Right cardiac atrium (tissue), 5 donors: Measurements from ENCODE around the gene USP37. TPM values are rescaled to one million over a fixed set of nuclear protein-coding genes. Genes with fewer than 3 reads are reported as not detected.
A peak's percentile ranks its signal among the peaks of the same experiment; 100 is the strongest.

Experiments
- ATAC-seq, 2 donors: fragments of 200-7000 bp; cut with Tn5 transposase; one replicate each; pipeline versions ENCODE4 v1.8.0 to v1.9.1; 2020; ENCODE audit warnings: moderate library complexity in 2 of 2, mild to moderate bottlenecking in 1 of 2
- DNase-seq, 3 donors: peaks; one replicate each; pipeline ENCODE4 v3.0.0-alpha.2; 2020
- H3K27ac ChIP-seq: one replicate; pipeline ENCODE4 v1.5.1; 2013; ENCODE audit warnings: mild to moderate bottlenecking, low read length, control low read depth, moderate library complexity
- H3K27me3 ChIP-seq: one replicate; pipeline ENCODE4 v1.6.1; 2013; ENCODE audit not compliant: control insufficient read depth, insufficient read depth
- H3K4me1 ChIP-seq: one replicate; pipeline ENCODE4 v1.6.1; 2013; ENCODE audit warnings: low read length; ENCODE audit not compliant: control insufficient read depth, insufficient read depth
- H3K4me3 ChIP-seq: one replicate; pipeline ENCODE4 v1.5.1; 2013; ENCODE audit warnings: low read length, control low read depth
- H3K9me3 ChIP-seq: one replicate; pipeline ENCODE4 v1.6.1; 2013; ENCODE audit warnings: low read length; ENCODE audit not compliant: control insufficient read depth
- WGBS: extraction: QIAGEN DNeasy Blood & Tissue Kit; methylation state at CpG from one replicate; pipeline ENCODE4 v1.1.7; 2013; 5-methylcytosine and 5-hydroxymethylcytosine counted together
- intact Hi-C, 4 donors: fragments of 100-400 bp; cut with DNase I; formaldehyde crosslinking; loops; one replicate each; pipeline versions ENCODE4 v1.11.0 to v1.14.0; 2022 to 2023
- polyA plus RNA-seq: library from polyadenylated mRNA; stranded (reverse); fragments of 200-250 nt; gene quantifications from one replicate; pipeline ENCODE4 v1.2.3, GENCODE V29; 2013
- total RNA-seq, 4 donors: library from RNA; stranded (reverse); fragmentation: NEBNext Ultra II Directional; extraction: Animal tissue kit (Norgen Biotek cat#: 25700); gene quantifications; one replicate each; pipeline ENCODE4 v1.2.1, GENCODE V29; 2021
- donor health status: healthy with polysubstance abuse.
- donor health status: DM: no; HTN: yes; CAD: no.
- donor health status: DM: no; HTN: no; CAD: no.
- donor health status: DM: no; HTN: yes; CAD: no; lungs with severe emphysema.
- donor health status: DM: yes; HTN: yes; CAD: no.

Gene USP37
- total and polyA plus RNA-seq, 5 donors = 1.7 to 9.9 (median 6.8) TPM

GRCh38 chr2:218516614-218517013 is 51.5 kb downstream of the USP37 start:
- H3K4me1 ChIP-seq = no peaks in the 10 kb centered on the region
- 93% methylated on average over 1 of the region's 1 CpG for WGBS
- H3K4me3 ChIP-seq = no peak overlapping the region

GRCh38 chr2:218513676-218514075 is 54.5 kb downstream of the USP37 start:
- intact Hi-C loops = no loop called here

More at GRCh38 chr2:218516614-218517013, 51.5 kb downstream of the USP37 start:
- DNase-seq (no peak), ATAC-seq (no peak)
- Histone ChIP-seq H3K9me3 (no peaks in the 10 kb centered on the region), H3K27me3 (no peaks in the 10 kb centered on the region), H3K27ac (no peak overlapping the region)
- intact Hi-C loops = no loop called here

GRCh38 chr2:218508299-218508698 is 59.9 kb downstream of the USP37 start:
- DNase-seq (no peak), ATAC-seq (no peak)
- Histone ChIP-seq H3K4me1 (no peaks in the 10 kb centered on the region), H3K4me3 (no peak overlapping the region), H3K27me3 (no peaks in the 10 kb centered on the region), H3K27ac (no peak overlapping the region), H3K9me3 (no peaks in the 10 kb centered on the region)
- intact Hi-C loops = no loop called here

More at GRCh38 chr2:218513676-218514075, 54.5 kb downstream of the USP37 start:
- Histone ChIP-seq H3K4me1 (no peaks in the 10 kb centered on the region), H3K9me3 (no peaks in the 10 kb centered on the region), H3K27me3 (no peaks in the 10 kb centered on the region), H3K4me3 (no peak overlapping the region), H3K27ac (no peak overlapping the region)
- WGBS = 98% methylated on average over 5 of the region's 5 CpGs
- no peak for DNase-seq
- ATAC-seq = no peak

GRCh38 chr2:218505754-218506371 is 62.3 kb downstream of the USP37 start:
- ATAC-seq (no peak), DNase-seq (no peak)
- Histone ChIP-seq H3K4me1 (no peaks in the 10 kb centered on the region), H3K27me3 (no peaks in the 10 kb centered on the region), H3K27ac (no peak overlapping the region), H3K4me3 (no peak overlapping the region), H3K9me3 (no peaks in the 10 kb centered on the region)
- WGBS = 95% methylated on average over 6 of the region's 6 CpGs
- intact Hi-C loops = no loop called here

- Histone ChIP-seq H3K4me3 (no peak overlapping the region), H3K9me3 (no peaks in the 10 kb centered on the region), H3K27ac (no peak overlapping the region), H3K4me1 (no peaks in the 10 kb centered on the region), H3K27me3 (no peaks in the 10 kb centered on the region)
- DNase-seq (no peak), ATAC-seq (peak; percentile 67 to 80)
- intact Hi-C loops = no loop called here
- WGBS = 21% methylated on average over 2 of the region's 2 CpGs
These were observed 66.5 kb downstream of the USP37 start for GRCh38 chr2:218501665-218502064.

GRCh38 chr2:218500501-218501060 is 67.6 kb downstream of the USP37 start:
- no peaks in the 10 kb centered on the region for H3K27me3 ChIP-seq
- H3K4me1 ChIP-seq = no peaks in the 10 kb centered on the region
- DNase-seq (no peak), ATAC-seq (no peak)
- H3K9me3 ChIP-seq = no peaks in the 10 kb centered on the region
- H3K27ac ChIP-seq = no peak overlapping the region
- intact Hi-C loops = no loop called here
- WGBS = 94% methylated on average over 10 of the region's 10 CpGs
- H3K4me3 ChIP-seq = no peak overlapping the region

- H3K27me3 ChIP-seq = no peaks in the 10 kb centered on the region
- H3K9me3 ChIP-seq = no peaks in the 10 kb centered on the region
- intact Hi-C loops = no loop called here
- 73% methylated on average over 7 of the region's 7 CpGs for WGBS
- H3K4me1 ChIP-seq = no peaks in the 10 kb centered on the region
- no peak overlapping the region for H3K27ac ChIP-seq
- DNase-seq (no peak), ATAC-seq (no peak)
- no peak overlapping the region for H3K4me3 ChIP-seq
These were observed 82.0 kb downstream of the USP37 start for GRCh38 chr2:218485986-218486667.

GRCh38 chr2:218482651-218483050 is 85.5 kb downstream of the USP37 start:
- H3K4me1 ChIP-seq = no peaks in the 10 kb centered on the region
- no peaks in the 10 kb centered on the region for H3K27me3 ChIP-seq
- ATAC-seq = no peak
- no peak overlapping the region for H3K4me3 ChIP-seq
- DNase-seq = no peak
- 76% methylated on average over 1 of the region's 1 CpG for WGBS
- intact Hi-C loops = no loop called here
- H3K9me3 ChIP-seq = no peaks in the 10 kb centered on the region
- no peak overlapping the region for H3K27ac ChIP-seq

GRCh38 chr2:218479595-218479994 is 88.6 kb downstream of the USP37 start:
- Histone ChIP-seq H3K4me3 (no peak overlapping the region), H3K9me3 (no peaks in the 10 kb centered on the region), H3K27me3 (no peaks in the 10 kb centered on the region), H3K27ac (no peak overlapping the region), H3K4me1 (no peaks in the 10 kb centered on the region)
- DNase-seq = no peak
- ATAC-seq = no peak
- intact Hi-C loops = no loop called here
- 97% methylated on average over 2 of the region's 2 CpGs for WGBS

GRCh38 chr2:218478544-218478943 is 89.6 kb downstream of the USP37 start:
- ATAC-seq (no peak), DNase-seq (no peak)
- Histone ChIP-seq H3K9me3 (no peaks in the 10 kb centered on the region), H3K4me3 (no peak overlapping the region), H3K27ac (no peak overlapping the region), H3K27me3 (no peaks in the 10 kb centered on the region), H3K4me1 (no peaks in the 10 kb centered on the region)
- WGBS = 95% methylated on average over 2 of the region's 2 CpGs
- intact Hi-C loops = no loop called here

GRCh38 chr2:218477247-218477646 is 90.9 kb downstream of the USP37 start:
- Histone ChIP-seq H3K27ac (no peak overlapping the region), H3K9me3 (no peaks in the 10 kb centered on the region), H3K4me1 (no peaks in the 10 kb centered on the region), H3K4me3 (no peak overlapping the region), H3K27me3 (no peaks in the 10 kb centered on the region)
- intact Hi-C loops = no loop called here
- DNase-seq = no peak
- ATAC-seq = no peak
